Frontal cortex (tissue), 4 donors: ENCODE results near the gene KHNYN. TPM values are rescaled to one million over a fixed set of nuclear protein-coding genes. Genes with fewer than 3 reads are reported as not detected.

Experiments
- DNase-seq, 2 donors: peaks; one replicate each; pipeline ENCODE4 v3.0.0; 2012; ENCODE audit warnings: low spot score in 2 of 2
- FAIRE-seq: peaks from 2 replicates; lab custom pipeline; 2012; peaks lifted over from hg19 to GRCh38; lab: Jason Lieb, UNC
- total RNA-seq: library from RNA; depleted of rRNA; stranded (reverse); fragments of >200 nt; gene quantifications from one replicate; pipeline ENCODE4 v1.2.3, GENCODE V29; 2014
- donor health status: control.
- donor health status: control.
- donor health status: control.

The KHNYN gene
- total RNA-seq, 1 donor from 2014 or later: 13.9 TPM

GRCh38 chr14:24399447-24399822 is 30.3 kb upstream of the KHNYN start:
- DNase-seq: no peak
- no peak for FAIRE-seq

- no peak for DNase-seq
- no peak for FAIRE-seq
Measured at GRCh38 chr14:24399999-24400718, 29.6 kb upstream of the KHNYN start.

GRCh38 chr14:24401810-24402702 is 27.7 kb upstream of the KHNYN start:
- DNase-seq (no peak), FAIRE-seq (no peak)

GRCh38 chr14:24403294-24403998 is 26.3 kb upstream of the KHNYN start:
- DNase-seq: no peak
- FAIRE-seq: no peak

GRCh38 chr14:24404814-24405213 is 24.9 kb upstream of the KHNYN start:
- FAIRE-seq (no peak), DNase-seq (no peak)

GRCh38 chr14:24406416-24406815 is 23.3 kb upstream of the KHNYN start:
- FAIRE-seq (no peak), DNase-seq (no peak)

GRCh38 chr14:24407608-24408325 is 22.0 kb upstream of the KHNYN start:
- FAIRE-seq (no peak), DNase-seq (no peak)

- DNase-seq (no peak), FAIRE-seq (no peak)
Measured at GRCh38 chr14:24408764-24409163, 21.0 kb upstream of the KHNYN start.

- no peak for FAIRE-seq
- DNase-seq: no peak
Measured at GRCh38 chr14:24409192-24409591, 20.6 kb upstream of the KHNYN start.

GRCh38 chr14:24409956-24410355 is 19.8 kb upstream of the KHNYN start:
- no peak for DNase-seq
- no peak for FAIRE-seq

- DNase-seq: peak; percentile 36 to 52
- FAIRE-seq: no peak
Measured at GRCh38 chr14:24411443-24412389, 18.0 kb upstream of the KHNYN start.

- FAIRE-seq (no peak), DNase-seq (no peak)
Measured at GRCh38 chr14:24414077-24414476, 15.7 kb upstream of the KHNYN start.

GRCh38 chr14:24414732-24415420 is 14.9 kb upstream of the KHNYN start:
- no peak for FAIRE-seq
- DNase-seq: no peak

- FAIRE-seq: no peak
Measured at GRCh38 chr14:24415421-24416253, 14.1 kb upstream of the KHNYN start.

GRCh38 chr14:24416254-24416931 is 13.4 kb upstream of the KHNYN start:
- DNase-seq (no peak), FAIRE-seq (no peak)

More at GRCh38 chr14:24415421-24416253, 14.1 kb upstream of the KHNYN start:
- no peak for DNase-seq

- no peak for FAIRE-seq
Measured at GRCh38 chr14:24416932-24417619, 12.7 kb upstream of the KHNYN start.

More at GRCh38 chr14:24416932-24417619, 12.7 kb upstream of the KHNYN start:
- no peak for DNase-seq
